H9 (cell line): ENCODE measurements around the gene CDX2. TPM values are rescaled to one million over a fixed set of nuclear protein-coding genes. Genes with fewer than 3 reads are reported as not detected.
A peak's percentile ranks its signal among the peaks of the same experiment; 100 is the strongest.

Experiments
- DNase-seq: peaks from one replicate; pipeline ENCODE4 v3.0.0-alpha.2; 2017
- H2AFZ ChIP-seq: one replicate; pipeline ENCODE4 v1.6.1; 2013; ENCODE audit warnings: mild to moderate bottlenecking, low read length, control low read depth, moderate library complexity
- H2AK5ac ChIP-seq: 2 replicates; pipeline ENCODE4 v1.6.1; 2013; ENCODE audit warnings: low read length, control low read depth, mixed read lengths; ENCODE audit not compliant: insufficient read length
- H2BK120ac ChIP-seq: one replicate; pipeline ENCODE4 v1.6.1; 2013; ENCODE audit warnings: low read depth, mild to moderate bottlenecking, low read length, control low read depth, inconsistent platforms; ENCODE audit not compliant: poor library complexity, severe bottlenecking
- H2BK12ac ChIP-seq: 2 replicates; pipeline ENCODE4 v1.6.1; 2013; ENCODE audit warnings: low read length, control low read depth, mixed read lengths, low read depth; ENCODE audit not compliant: insufficient read length
- H2BK15ac ChIP-seq: 2 replicates; pipeline ENCODE4 v1.6.1; 2013; ENCODE audit warnings: low read depth, low read length, control low read depth
- H2BK20ac ChIP-seq: one replicate; pipeline ENCODE4 v1.6.1; 2013; ENCODE audit warnings: low read depth, mild to moderate bottlenecking, low read length, control low read depth, inconsistent platforms; ENCODE audit not compliant: poor library complexity, severe bottlenecking
- H2BK5ac ChIP-seq: 2 replicates; pipeline ENCODE4 v1.6.1; 2013; ENCODE audit warnings: low read length, control low read depth, mixed read lengths; ENCODE audit not compliant: insufficient read length
- H3K14ac ChIP-seq: 2 replicates; pipeline ENCODE4 v1.6.1; 2013; ENCODE audit warnings: low read length, control low read depth; ENCODE audit not compliant: insufficient read depth
- H3K18ac ChIP-seq: 2 replicates; pipeline ENCODE4 v1.6.1; 2013; ENCODE audit warnings: low read depth, mild to moderate bottlenecking, mixed read lengths, low read length, control low read depth; ENCODE audit not compliant: insufficient read length
- H3K23ac ChIP-seq: 2 replicates; pipeline ENCODE4 v1.6.1; 2013; ENCODE audit warnings: low read length, control low read depth, mixed read lengths, low read depth; ENCODE audit not compliant: insufficient read length
- H3K23me2 ChIP-seq: 2 replicates; pipeline ENCODE4 v1.6.1; 2013; ENCODE audit warnings: low read depth, mild to moderate bottlenecking, mixed read lengths, low read length, control low read depth; ENCODE audit not compliant: insufficient read length, poor library complexity, severe bottlenecking
- H3K27ac ChIP-seq: 2 replicates; pipeline ENCODE4 v1.5.1; 2013; ENCODE audit warnings: low read length, control low read depth, mixed read lengths, low read depth; ENCODE audit not compliant: insufficient read length
- H3K27me3 ChIP-seq: 2 replicates; pipeline ENCODE4 v1.6.1; 2013; ENCODE audit warnings: low read length, control low read depth, inconsistent platforms; ENCODE audit not compliant: insufficient read depth
- H3K4ac ChIP-seq: 2 replicates; pipeline ENCODE4 v1.6.1; 2013; ENCODE audit warnings: low read depth, mild to moderate bottlenecking, control low read depth, inconsistent platforms, low read length, moderate library complexity
- H3K4me1 ChIP-seq: 2 replicates; pipeline ENCODE4 v1.6.1; 2013; ENCODE audit warnings: low read length, control low read depth, inconsistent platforms; ENCODE audit not compliant: insufficient read depth
- H3K4me2 ChIP-seq: 2 replicates; pipeline ENCODE4 v1.6.1; 2013; ENCODE audit warnings: low read length, control low read depth, mixed read lengths; ENCODE audit not compliant: insufficient read length, insufficient read depth
- H3K56ac ChIP-seq: 2 replicates; pipeline ENCODE4 v1.6.1; 2013; ENCODE audit warnings: low read depth, mild to moderate bottlenecking, mixed read lengths, low read length, control low read depth; ENCODE audit not compliant: insufficient read length
- H3K79me1 ChIP-seq: 2 replicates; pipeline ENCODE4 v1.6.1; 2013; ENCODE audit warnings: low read depth, mild to moderate bottlenecking, moderate library complexity, low read length, control low read depth, inconsistent platforms; ENCODE audit not compliant: insufficient read depth, poor library complexity, severe bottlenecking
- H3K79me2 ChIP-seq: 2 replicates; pipeline ENCODE4 v1.6.1; 2013; ENCODE audit warnings: low read length, control low read depth, inconsistent platforms; ENCODE audit not compliant: insufficient read depth
- H3K9ac ChIP-seq: 2 replicates; pipeline ENCODE4 v1.6.1; 2013; ENCODE audit warnings: low read length, control low read depth, mixed read lengths; ENCODE audit not compliant: insufficient read length; ENCODE audit errors: extremely low read depth
- H3K9me3 ChIP-seq: one replicate; pipeline ENCODE4 v1.6.1; 2013; ENCODE audit warnings: low read depth, low read length, inconsistent platforms; ENCODE audit not compliant: control insufficient read depth
- H3T11ph ChIP-seq: one replicate; pipeline ENCODE4 v1.6.1; 2013; ENCODE audit warnings: mild to moderate bottlenecking, low read length, control low read depth, inconsistent platforms
- H4K20me1 ChIP-seq: one replicate; pipeline ENCODE4 v1.6.1; 2013; ENCODE audit not compliant: control insufficient read depth, insufficient read length, insufficient read depth
- H4K5ac ChIP-seq: 2 replicates; pipeline ENCODE4 v1.6.1; 2013; ENCODE audit warnings: low read depth, mild to moderate bottlenecking, mixed read lengths, low read length, control low read depth; ENCODE audit not compliant: insufficient read length
- H4K8ac ChIP-seq: replicated peaks from 2 replicates; pipeline ENCODE4 v1.6.1; 2013; ENCODE audit warnings: low read length, control low read depth, mixed read lengths, low read depth; ENCODE audit not compliant: insufficient read length
- H4K91ac ChIP-seq: 2 replicates; pipeline ENCODE4 v1.6.1; 2013; ENCODE audit warnings: low read depth, mild to moderate bottlenecking, moderate library complexity, mixed read lengths, low read length, control low read depth; ENCODE audit not compliant: insufficient read length
- H3K27ac Mint-ChIP-seq, 3 experiments: 2 replicates in 2 of 3; 3 replicates in 1 of 3; pipeline ENCODE4 v1.8.0; 2020 to 2021; ENCODE audit warnings: mixed read lengths in 3 of 3, mild to moderate bottlenecking in 1 of 3, moderate library complexity in 1 of 3
- H3K27me3 Mint-ChIP-seq: 2 replicates; pipeline ENCODE4 v1.8.0; 2021; ENCODE audit warnings: low read depth, mild to moderate bottlenecking, moderate library complexity, mixed read lengths
- H3K36me3 Mint-ChIP-seq, 3 experiments: 2 replicates in 2 of 3; 3 replicates in 1 of 3; pipeline ENCODE4 v1.8.0; 2020 to 2021; ENCODE audit warnings: low read depth in 3 of 3, mixed read lengths in 3 of 3; ENCODE audit not compliant: insufficient read depth in 1 of 3
- H3K4me1 Mint-ChIP-seq, 2 experiments: 2 replicates each; pipeline ENCODE4 v1.8.0; 2020; ENCODE audit warnings: mixed read lengths in 2 of 2
- H3K4me3 Mint-ChIP-seq, 2 experiments: 2 replicates in 1 of 2; 3 replicates in 1 of 2; pipeline ENCODE4 v1.8.0; 2020 to 2021; ENCODE audit warnings: mild to moderate bottlenecking in 2 of 2, mixed read lengths in 2 of 2, moderate library complexity in 1 of 2
- H3K9me3 Mint-ChIP-seq, 2 experiments: 2 replicates in 1 of 2; 3 replicates in 1 of 2; pipeline ENCODE4 v1.8.0; 2020; ENCODE audit warnings: mild to moderate bottlenecking in 2 of 2, mixed read lengths in 2 of 2, moderate library complexity in 1 of 2
- WGBS: extraction: QIAGEN DNeasy Blood & Tissue Kit; methylation state at CpG from one replicate; pipeline ENCODE4 v1.1.7; 2013; ENCODE audit warnings: missing lambda C conversion rate, low lambda C conversion rate, mixed read lengths; ENCODE audit not compliant: insufficient read length; ENCODE audit errors: extremely low coverage; 5-methylcytosine and 5-hydroxymethylcytosine counted together
- total RNA-seq: library from RNA; stranded (reverse); gene quantifications from 2 replicates; pipeline ENCODE4 v1.2.1, GENCODE V29; 2021
- TF ChIP-seq, protein P1 (sequence below): fragments of 200-600 bp; sonication (generic); conservative IDR thresholded peaks from 3 replicates; pipeline ENCODE4 v1.8.0; 2021; ENCODE audit warnings: antibody characterized with exemption, mild to moderate bottlenecking

CDX2 gene
- total RNA-seq, 1 experiment from 2014 or later: not detected

DNA sequence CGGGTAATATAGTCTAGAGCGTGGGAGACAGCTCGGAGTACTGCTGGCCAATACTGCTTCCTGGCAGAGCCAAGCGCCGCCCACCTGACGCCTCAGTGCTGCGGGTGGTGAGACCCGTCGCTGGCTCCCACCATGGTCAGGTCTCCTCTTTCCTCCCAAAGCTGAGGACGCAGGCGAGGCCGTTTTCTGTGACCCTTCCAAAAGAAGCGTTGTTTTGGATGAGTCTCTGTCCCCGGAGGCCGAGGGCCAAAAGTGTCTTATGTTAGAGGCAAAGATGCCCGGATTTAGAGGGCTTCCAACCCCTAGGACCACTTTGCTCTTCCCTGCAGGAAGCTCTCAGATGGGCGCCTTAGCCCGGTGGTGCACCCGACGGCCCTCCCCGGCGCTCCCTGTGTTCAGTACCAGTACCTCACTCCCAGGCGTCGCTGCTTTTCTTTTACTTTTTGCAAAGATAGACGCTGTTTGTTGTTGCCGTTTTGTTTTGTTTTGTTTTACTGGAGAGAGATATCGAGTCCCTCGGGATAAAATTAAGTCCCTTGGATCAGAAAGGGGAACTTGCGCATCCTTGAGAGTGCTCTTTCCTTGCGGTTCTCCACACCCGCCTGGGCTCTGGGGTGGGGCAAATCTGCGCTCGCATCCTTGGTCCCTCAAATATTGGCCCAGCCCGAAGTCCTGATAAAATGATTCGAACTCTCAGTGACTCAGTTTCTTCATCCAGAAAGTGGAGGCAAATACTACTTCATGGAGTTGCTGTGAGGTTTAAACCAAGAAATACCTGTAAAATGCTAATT lies 42.3 kb downstream of the CDX2 start:
- H3T11ph ChIP-seq: no peak overlapping the region
- no peak overlapping the region for H3K9ac ChIP-seq
- H3K27me3 Mint-ChIP-seq: peaks cover 99% of the 10 kb centered on the region
- no peak overlapping the region for H3K27ac ChIP-seq
- H3K27ac Mint-ChIP-seq: no peak overlapping the region
- no peak overlapping the region for H3K4me2 ChIP-seq
- no peak overlapping the region for H2AK5ac ChIP-seq
- no peak overlapping the region for H3K4ac ChIP-seq
- TF ChIP-seq, protein P1, sequence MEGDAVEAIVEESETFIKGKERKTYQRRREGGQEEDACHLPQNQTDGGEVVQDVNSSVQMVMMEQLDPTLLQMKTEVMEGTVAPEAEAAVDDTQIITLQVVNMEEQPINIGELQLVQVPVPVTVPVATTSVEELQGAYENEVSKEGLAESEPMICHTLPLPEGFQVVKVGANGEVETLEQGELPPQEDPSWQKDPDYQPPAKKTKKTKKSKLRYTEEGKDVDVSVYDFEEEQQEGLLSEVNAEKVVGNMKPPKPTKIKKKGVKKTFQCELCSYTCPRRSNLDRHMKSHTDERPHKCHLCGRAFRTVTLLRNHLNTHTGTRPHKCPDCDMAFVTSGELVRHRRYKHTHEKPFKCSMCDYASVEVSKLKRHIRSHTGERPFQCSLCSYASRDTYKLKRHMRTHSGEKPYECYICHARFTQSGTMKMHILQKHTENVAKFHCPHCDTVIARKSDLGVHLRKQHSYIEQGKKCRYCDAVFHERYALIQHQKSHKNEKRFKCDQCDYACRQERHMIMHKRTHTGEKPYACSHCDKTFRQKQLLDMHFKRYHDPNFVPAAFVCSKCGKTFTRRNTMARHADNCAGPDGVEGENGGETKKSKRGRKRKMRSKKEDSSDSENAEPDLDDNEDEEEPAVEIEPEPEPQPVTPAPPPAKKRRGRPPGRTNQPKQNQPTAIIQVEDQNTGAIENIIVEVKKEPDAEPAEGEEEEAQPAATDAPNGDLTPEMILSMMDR: no peak
- H3K4me1 ChIP-seq: no peaks in the 10 kb centered on the region
- peaks cover 2% of the 10 kb centered on the region for H4K20me1 ChIP-seq
- H3K36me3 Mint-ChIP-seq: peaks cover 0 to 2% (median 0%) of the 10 kb centered on the region in 3 experiments; a peak in 1 of 7 replicates
- no peak overlapping the region for H3K14ac ChIP-seq
- no peak overlapping the region for H4K91ac ChIP-seq
- H3K23ac ChIP-seq: no peak overlapping the region
- no peak overlapping the region for H3K56ac ChIP-seq
- no peak overlapping the region for H2BK20ac ChIP-seq
- no peak overlapping the region for H4K8ac ChIP-seq
- no peak overlapping the region for H2BK120ac ChIP-seq
- peaks cover 6 to 9% of the 10 kb centered on the region in 2 experiments; a peak in 4 of 5 replicates for H3K9me3 Mint-ChIP-seq
- H3K4me1 Mint-ChIP-seq: peaks cover 7 to 40% of the 10 kb centered on the region in 2 experiments
- peak overlapping the region in 1 of 2 experiments; percentile 41; a peak in 1 of 5 replicates for H3K4me3 Mint-ChIP-seq
- no peaks in the 10 kb centered on the region for H3K79me1 ChIP-seq
- no CpG with 5 or more reads among the region's 35 CpGs for WGBS
- H3K9me3 ChIP-seq: no peaks in the 10 kb centered on the region
- peaks cover 98% of the 10 kb centered on the region for H3K27me3 ChIP-seq
- no peak overlapping the region for H3K18ac ChIP-seq
- H2BK5ac ChIP-seq: no peak overlapping the region
- no peaks in the 10 kb centered on the region for H3K79me2 ChIP-seq
- H2AFZ ChIP-seq: no peak overlapping the region
- peak; percentile 60 for DNase-seq
- no peak overlapping the region for H4K5ac ChIP-seq
- H3K23me2 ChIP-seq: no peaks in the 10 kb centered on the region
- H2BK15ac ChIP-seq: no peak overlapping the region
- H2BK12ac ChIP-seq: no peak overlapping the region
